ENCODE results near the gene GIGYF1. TPM values are rescaled to one million over a fixed set of nuclear protein-coding genes. Genes with fewer than 3 reads are reported as not detected.

GIGYF1 gene
- total and polyA plus RNA-seq, 2 of the 4 experiments (the other 2 are of a cell fraction): 3.0 to 10.7 TPM

GRCh38 chr7:100705753-100706671 lies 12.0 kb upstream of the GIGYF1 start, which contains the start of gene POP7:
Gene POP7 (plus strand): TSS chr7:100706121. CDS start chr7:100706831, 710 bp downstream.
- Histone ChIP-seq H3K27ac (ENCODE audit: insufficient read depth, low read length) (peak within 1 kb of the TSS; percentile 83), H3K27me3 (ENCODE audit: control insufficient read depth, insufficient read depth, low read length) (no peaks in the 10 kb centered on the region), H4K8ac (ENCODE audit: low read depth in 2 of 2, low read length in 2 of 2) (peak within 1 kb of the TSS; percentile 77 to 87), H2BK20ac (ENCODE audit: low read depth, low read length) (no peak within 1 kb of the TSS), H3K79me1 (ENCODE audit: low read depth in 1 of 2, low read length in 2 of 2) (peaks cover 13 to 23% of the 10 kb centered on the region in 2 experiments), H2AFZ (replicated peaks; ENCODE audit: low read length, poor library complexity) (peak within 1 kb of the TSS; percentile 100), H2BK15ac (ENCODE audit: low read depth, low read length) (no peak within 1 kb of the TSS), H2BK120ac (ENCODE audit: low read depth, low read length) (no peak within 1 kb of the TSS), H3K4me1 (ENCODE audit: control insufficient read depth, insufficient read depth, low read length) (peaks cover 4% of the 10 kb centered on the region; the same call in 1 of the 2 replicates), H4K5ac (ENCODE audit: low read depth, low read length) (peak within 1 kb of the TSS; percentile 40), H3K36me3 (ENCODE audit: control insufficient read depth, insufficient read depth, low read length) (no peaks in the 10 kb centered on the region), H4K91ac (ENCODE audit: insufficient read depth, low read depth, low read length) (peak within 1 kb of the TSS; percentile 82), H4K20me1 (ENCODE audit: insufficient read depth, low read length) (no peaks in the 10 kb centered on the region; the same call in 1 of the 2 replicates), H2AK9ac (replicated peaks; ENCODE audit: low read depth, low read length, poor library complexity) (peak within 1 kb of the TSS; percentile 89), H2BK5ac (ENCODE audit: low read depth, low read length, poor library complexity, severe bottlenecking) (peak within 1 kb of the TSS; percentile 78), H3K18ac (ENCODE audit: low read depth, low read length) (no peak within 1 kb of the TSS; the same call in 1 of the 2 replicates), H3K4ac (ENCODE audit: low read depth, low read length) (peak within 1 kb of the TSS; percentile 82), H3K56ac (ENCODE audit: extremely low read depth, insufficient read depth, low read length) (peak within 1 kb of the TSS; percentile 36), H3K14ac (replicated peaks; ENCODE audit: low read depth, low read length) (peak within 1 kb of the TSS; percentile 50), H3K23ac (ENCODE audit: low read depth, low read length) (peak within 1 kb of the TSS; percentile 55; the same call in 1 of the 2 replicates), H3K9me3 (ENCODE audit: control insufficient read depth, insufficient read depth, low read length) (no peaks in the 10 kb centered on the region), H3K4me2 (ENCODE audit: low read depth, low read length) (peak within 1 kb of the TSS; percentile 95), H2AK5ac (ENCODE audit: low read depth, low read length) (peak within 1 kb of the TSS; percentile 68), H3K4me3 (ENCODE audit: insufficient read depth, low read depth, low read length) (peak within 1 kb of the TSS; percentile 85), H3K9ac (ENCODE audit: low read depth, low read length) (peak within 1 kb of the TSS; percentile 89), H3K9me1 (ENCODE audit: insufficient read depth, low read length) (no peaks in the 10 kb centered on the region)
- dilution Hi-C loops (cut with HindIII; ENCODE audit: low sequenced_read_pairs, unreplicated experiment) (no loop called here), intact Hi-C loops (cut with micrococcal nuclease) (loop anchor here (1.0 to 2.0 kb wide), 4 partner anchors 19 to 146 kb away; partner anchors contain the start of genes EPHB4 and SLC12A9), in situ Hi-C loops (cut with MboI; ENCODE audit: low sequenced_read_pairs) (loop anchor here (5.0 to 25.0 kb wide), 3 partner anchors 119 to 356 kb away; partner anchors contain the start of gene EPHB4)
- peak; percentile 97 for DNase-seq
- ATAC-seq (ENCODE audit: low read depth): peak; percentile 95
- POLR2A ChIA-PET (ENCODE audit: unreplicated experiment): interaction anchor here (1.1 to 1.3 kb wide), 2 partner anchors 169 to 184 kb away, joined by 3 to 5 read pairs; partner anchors contain the start of genes SRRT and UFSP1
- no TSS peak for BruUV-seq (replicated peaks)
- CTCF ChIA-PET: interaction anchor here (0.7 to 2.4 kb wide), 17 partner anchors 10 to 189 kb away, joined by 3 to 27 read pairs (median 4); partner anchors contain the start of genes EPHB4 and SLC12A9
- WGBS, 2 experiments (ENCODE audit: extremely low coverage in 2 of 2, insufficient read length in 1 of 2): 1% methylated on average over 35 of the region's 86 CpGs; no CpG with 5 or more reads in 1 of the 2 experiments
- TF ChIP-seq USF2 (IDR thresholded peaks at IDR 0.05; ENCODE audit: low read depth, low read length) (peak; percentile 59), CTCF (conservative IDR thresholded peaks at IDR 0.05; ENCODE audit: low read depth, low read length) (no peak), RFX5 (IDR thresholded peaks at IDR 0.05; ENCODE audit: low read depth, low read length) (no peak), MAZ (IDR thresholded peaks at IDR 0.05; ENCODE audit: borderline replicate concordance, low read depth, low read length) (peak; percentile 71; the same call in 1 of the 2 replicates), FOS (IDR thresholded peaks at IDR 0.05; ENCODE audit: low read depth, low read length) (no peak; the same call in 1 of the 2 replicates), BHLHE40 (IDR thresholded peaks at IDR 0.05; ENCODE audit: low read depth, low read length) (peak; percentile 62; the same call in 1 of the 2 replicates), CEBPB (IDR thresholded peaks at IDR 0.05; ENCODE audit: low read depth, low read length) (no peak), RAD21 (IDR thresholded peaks at IDR 0.05; ENCODE audit: low read length) (no peak), MAFK (IDR thresholded peaks at IDR 0.05; ENCODE audit: low read depth, low read length) (no peak), SMC3 (IDR thresholded peaks at IDR 0.05; ENCODE audit: low read depth, low read length) (no peak), POLR2A (IDR thresholded peaks at IDR 0.05; ENCODE audit: low read depth, low read length) (peak; percentile 60; the same call in 1 of the 2 replicates), RCOR1 (IDR thresholded peaks at IDR 0.05; ENCODE audit: insufficient replicate concordance, low read length) (no peak), NFE2L2 (IDR thresholded peaks at IDR 0.05; ENCODE audit: low read depth, low read length) (no peak), CHD1 (IDR thresholded peaks at IDR 0.05; ENCODE audit: low read depth, low read length) (no peak)

Data from IMR-90 (cell line).